Panc1 (cell line): ENCODE measurements around the gene ENTHD1. TPM values are rescaled to one million over a fixed set of nuclear protein-coding genes. Genes with fewer than 3 reads are reported as not detected.

Experiments used
- ATAC-seq: fragments of 200-7000 bp; cut with Tn5 transposase; 2 replicates; pipeline ENCODE4 v1.9.1; 2020; ENCODE audit warnings: mild to moderate bottlenecking, moderate library complexity
- BruUV-seq: library from RNA; stranded (reverse); fragments of 400-500 nt; replicated peaks from 2 replicates; lab custom pipeline; 2021; lab: Mats Ljungman, UMichigan
- CTCF ChIA-PET: fragments of 300-600 bp; sonication (Branson Sonifier 250); formaldehyde crosslinking; loops from one replicate; lab custom pipeline; 2022; ENCODE audit warnings: antibody characterized with exemption; lab: Charles Lee
- POLR2A ChIA-PET: fragments of 300-600 bp; sonication (Branson Sonifier 250); formaldehyde crosslinking; loops from one replicate; lab custom pipeline; 2022; ENCODE audit warnings: antibody characterized with exemption; lab: Charles Lee
- DNase-seq: peaks from one replicate; pipeline ENCODE4 v3.0.0-alpha.2; 2010; ENCODE audit warnings: low read depth, low spot score
- H3K27ac ChIP-seq: 2 replicates; pipeline ENCODE4 v1.5.1; 2011; ENCODE audit warnings: mild to moderate bottlenecking, low read length, inconsistent platforms
- H3K27me3 ChIP-seq: fragments of 200-500 bp; sonication (Bioruptor generic); 2 replicates; pipeline ENCODE4 v1.6.0; 2014; ENCODE audit warnings: low read length, inconsistent platforms; ENCODE audit not compliant: control insufficient read depth, insufficient read depth
- H3K36me3 ChIP-seq: fragments of 200-500 bp; sonication (Bioruptor generic); 2 replicates; pipeline ENCODE4 v1.5.1; 2014; ENCODE audit warnings: inconsistent platforms, mild to moderate bottlenecking, low read length, moderate library complexity; ENCODE audit not compliant: control insufficient read depth, insufficient read depth
- H3K4me1 ChIP-seq: 2 replicates; pipeline ENCODE4 v1.5.1; 2011; ENCODE audit warnings: inconsistent platforms, mild to moderate bottlenecking, low read length, moderate library complexity; ENCODE audit not compliant: control insufficient read depth, insufficient read depth
- H3K4me3 ChIP-seq, 2 experiments: 2 replicates each; pipeline ENCODE4 v1.5.1; 2011 to 2012; ENCODE audit warnings: low read depth in 2 of 2, low read length in 2 of 2, mild to moderate bottlenecking in 2 of 2, inconsistent platforms in 1 of 2, moderate library complexity in 1 of 2
- H3K9me3 ChIP-seq: fragments of 200-500 bp; sonication (Bioruptor generic); 2 replicates; pipeline ENCODE4 v1.5.1; 2014; ENCODE audit warnings: low read depth, mild to moderate bottlenecking, inconsistent platforms, low read length, moderate library complexity; ENCODE audit not compliant: control insufficient read depth, insufficient read depth
- POLR2AphosphoS5 ChIP-seq: IDR thresholded peaks from 2 replicates; pipeline ENCODE4 v1.6.1; 2012; ENCODE audit warnings: mild to moderate bottlenecking, low read depth, low read length, moderate library complexity
- SIN3A ChIP-seq: IDR thresholded peaks from 2 replicates; pipeline ENCODE4 v1.6.1; 2012; ENCODE audit warnings: low read depth, mild to moderate bottlenecking, low read length, moderate library complexity, borderline replicate concordance; ENCODE audit not compliant: insufficient read depth
- TCF7L2 ChIP-seq: IDR thresholded peaks from 2 replicates; pipeline ENCODE4 v1.6.1; 2011; ENCODE audit warnings: mild to moderate bottlenecking, low read depth, low read length, inconsistent platforms
- in situ Hi-C: cut with HindIII; loops from 2 replicates; pipeline ENCODE4 v1.10.0; 2016; ENCODE audit warnings: low sequenced_read_pairs, low pct_unique_long_range_greater_than_20kb
- intact Hi-C: fragments of 100-400 bp; cut with micrococcal nuclease; formaldehyde crosslinking; loops from one replicate; pipeline ENCODE4 v1.10.0; 2022; ENCODE audit not compliant: unreplicated experiment
- total RNA-seq: library from RNA; stranded (reverse); gene quantifications from one replicate; pipeline ENCODE4 v1.2.1, GENCODE V29; 2021; ENCODE audit not compliant: unreplicated experiment
- TF ChIP-seq, protein P1 (sequence below), 2 experiments: IDR thresholded peaks; 2 replicates each; pipeline ENCODE4 v1.6.1; 2011 to 2012; ENCODE audit warnings: low read depth in 2 of 2, control low read depth in 1 of 2, low read length in 1 of 2, mild to moderate bottlenecking in 1 of 2, moderate library complexity in 1 of 2; ENCODE audit not compliant: insufficient read depth in 1 of 2
- TF ChIP-seq, protein P2 (sequence below): fragments of 450-650 bp; IDR thresholded peaks from 2 replicates; pipeline ENCODE4 v1.5.1; 2017; ENCODE audit warnings: mild to moderate bottlenecking

The ENTHD1 gene
- total RNA-seq, 1 experiment from 2014 or later = not detected

DNA sequence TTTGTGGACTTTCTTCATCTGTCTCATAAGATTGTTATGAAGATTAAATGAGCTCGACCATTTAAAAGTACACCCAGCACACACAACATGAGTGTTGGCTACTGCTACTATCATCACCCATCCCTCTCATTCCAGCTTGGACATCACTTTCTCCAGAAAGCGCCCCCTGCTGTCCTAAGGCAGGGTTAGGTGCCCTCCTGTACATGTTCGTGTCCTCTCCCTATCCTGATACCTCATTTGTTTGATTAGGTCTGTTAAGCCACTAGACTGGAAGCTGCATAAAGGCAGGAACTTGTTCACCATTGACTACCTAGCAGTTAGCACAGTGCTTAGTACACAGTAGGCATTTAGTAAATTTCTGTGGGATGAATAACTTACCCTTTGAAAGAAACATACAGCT is 85.5 kb downstream of the ENTHD1 start:
- ATAC-seq = no peak
- BruUV-seq = no TSS peak
- ChIA-PET CTCF (interaction anchor here (0.7 kb wide), 1 partner anchor 263 kb away, joined by 3 read pairs; no protein-coding TSS in a partner anchor), POLR2A (no interaction called here)
- Histone ChIP-seq H3K9me3 (no peaks in the 10 kb centered on the region), H3K4me3 (no peak overlapping the region), H3K27ac (no peak overlapping the region), H3K27me3 (peaks cover 5% of the 10 kb centered on the region), H3K36me3 (no peaks in the 10 kb centered on the region), H3K4me1 (no peaks in the 10 kb centered on the region)
- no peak for DNase-seq
- TF ChIP-seq, protein P1, sequence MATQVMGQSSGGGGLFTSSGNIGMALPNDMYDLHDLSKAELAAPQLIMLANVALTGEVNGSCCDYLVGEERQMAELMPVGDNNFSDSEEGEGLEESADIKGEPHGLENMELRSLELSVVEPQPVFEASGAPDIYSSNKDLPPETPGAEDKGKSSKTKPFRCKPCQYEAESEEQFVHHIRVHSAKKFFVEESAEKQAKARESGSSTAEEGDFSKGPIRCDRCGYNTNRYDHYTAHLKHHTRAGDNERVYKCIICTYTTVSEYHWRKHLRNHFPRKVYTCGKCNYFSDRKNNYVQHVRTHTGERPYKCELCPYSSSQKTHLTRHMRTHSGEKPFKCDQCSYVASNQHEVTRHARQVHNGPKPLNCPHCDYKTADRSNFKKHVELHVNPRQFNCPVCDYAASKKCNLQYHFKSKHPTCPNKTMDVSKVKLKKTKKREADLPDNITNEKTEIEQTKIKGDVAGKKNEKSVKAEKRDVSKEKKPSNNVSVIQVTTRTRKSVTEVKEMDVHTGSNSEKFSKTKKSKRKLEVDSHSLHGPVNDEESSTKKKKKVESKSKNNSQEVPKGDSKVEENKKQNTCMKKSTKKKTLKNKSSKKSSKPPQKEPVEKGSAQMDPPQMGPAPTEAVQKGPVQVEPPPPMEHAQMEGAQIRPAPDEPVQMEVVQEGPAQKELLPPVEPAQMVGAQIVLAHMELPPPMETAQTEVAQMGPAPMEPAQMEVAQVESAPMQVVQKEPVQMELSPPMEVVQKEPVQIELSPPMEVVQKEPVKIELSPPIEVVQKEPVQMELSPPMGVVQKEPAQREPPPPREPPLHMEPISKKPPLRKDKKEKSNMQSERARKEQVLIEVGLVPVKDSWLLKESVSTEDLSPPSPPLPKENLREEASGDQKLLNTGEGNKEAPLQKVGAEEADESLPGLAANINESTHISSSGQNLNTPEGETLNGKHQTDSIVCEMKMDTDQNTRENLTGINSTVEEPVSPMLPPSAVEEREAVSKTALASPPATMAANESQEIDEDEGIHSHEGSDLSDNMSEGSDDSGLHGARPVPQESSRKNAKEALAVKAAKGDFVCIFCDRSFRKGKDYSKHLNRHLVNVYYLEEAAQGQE (IDR thresholded peaks at IDR 0.05; ENCODE audit: insufficient read depth in 1 of 2, low read depth in 2 of 2, low read length in 1 of 2) = no peak
- TF ChIP-seq TCF7L2 = no peak
- no peak for TF ChIP-seq SIN3A
- no peak for TF ChIP-seq POLR2AphosphoS5
- TF ChIP-seq, protein P2, sequence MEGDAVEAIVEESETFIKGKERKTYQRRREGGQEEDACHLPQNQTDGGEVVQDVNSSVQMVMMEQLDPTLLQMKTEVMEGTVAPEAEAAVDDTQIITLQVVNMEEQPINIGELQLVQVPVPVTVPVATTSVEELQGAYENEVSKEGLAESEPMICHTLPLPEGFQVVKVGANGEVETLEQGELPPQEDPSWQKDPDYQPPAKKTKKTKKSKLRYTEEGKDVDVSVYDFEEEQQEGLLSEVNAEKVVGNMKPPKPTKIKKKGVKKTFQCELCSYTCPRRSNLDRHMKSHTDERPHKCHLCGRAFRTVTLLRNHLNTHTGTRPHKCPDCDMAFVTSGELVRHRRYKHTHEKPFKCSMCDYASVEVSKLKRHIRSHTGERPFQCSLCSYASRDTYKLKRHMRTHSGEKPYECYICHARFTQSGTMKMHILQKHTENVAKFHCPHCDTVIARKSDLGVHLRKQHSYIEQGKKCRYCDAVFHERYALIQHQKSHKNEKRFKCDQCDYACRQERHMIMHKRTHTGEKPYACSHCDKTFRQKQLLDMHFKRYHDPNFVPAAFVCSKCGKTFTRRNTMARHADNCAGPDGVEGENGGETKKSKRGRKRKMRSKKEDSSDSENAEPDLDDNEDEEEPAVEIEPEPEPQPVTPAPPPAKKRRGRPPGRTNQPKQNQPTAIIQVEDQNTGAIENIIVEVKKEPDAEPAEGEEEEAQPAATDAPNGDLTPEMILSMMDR = peak; percentile 55
- in situ Hi-C loops = no loop called here
- intact Hi-C loops = no loop called here

DNA sequence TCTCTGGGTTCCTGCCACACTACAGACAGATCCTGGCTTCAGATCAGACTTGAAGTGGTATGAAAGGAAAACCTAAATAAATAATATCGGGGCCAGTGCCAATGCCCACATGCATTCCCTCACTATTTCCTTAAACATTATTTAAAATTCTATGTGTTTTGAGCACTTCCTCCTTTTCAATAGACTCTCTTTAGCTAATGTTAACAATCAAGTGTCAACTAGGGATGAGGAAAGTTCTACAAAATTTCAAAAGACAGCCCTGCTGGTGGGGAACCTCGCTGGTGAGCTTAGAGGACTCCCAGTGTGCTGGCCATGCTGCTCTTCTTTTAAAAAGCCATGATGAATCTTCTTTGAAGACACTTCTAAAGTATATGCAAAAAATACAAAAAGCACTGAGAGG is 87.5 kb downstream of the ENTHD1 start:
- intact Hi-C loops = no loop called here
- TF ChIP-seq, protein P1 (IDR thresholded peaks at IDR 0.05; ENCODE audit: insufficient read depth in 1 of 2, low read depth in 2 of 2, low read length in 1 of 2) = no peak
- TF ChIP-seq SIN3A (no peak), POLR2AphosphoS5 (no peak), TCF7L2 (no peak)
- TF ChIP-seq, protein P2 = no peak
- CTCF ChIA-PET = no interaction called here

More for the DNA sequence above, 87.5 kb downstream of the ENTHD1 start:
- Histone ChIP-seq H3K4me1 (no peaks in the 10 kb centered on the region), H3K36me3 (no peaks in the 10 kb centered on the region), H3K27ac (no peak overlapping the region), H3K27me3 (peaks cover 5% of the 10 kb centered on the region), H3K9me3 (no peaks in the 10 kb centered on the region), H3K4me3 (no peak overlapping the region)
- BruUV-seq = no TSS peak
- DNase-seq (no peak), ATAC-seq (no peak)
- in situ Hi-C loops = no loop called here
- POLR2A ChIA-PET = no interaction called here
